ENCODE measurements around the gene PLB1.

The PLB1 gene

GRCh38 chr2:28568036-28568435, 72.2 kb downstream of the PLB1 start:
- DNase-seq, result no peak

- DNase-seq, result no peak
Observed at GRCh38 chr2:28568533-28568932, 72.7 kb downstream of the PLB1 start.

GRCh38 chr2:28570431-28570830, 74.6 kb downstream of the PLB1 start:
- DNase-seq, result no peak

DNA sequence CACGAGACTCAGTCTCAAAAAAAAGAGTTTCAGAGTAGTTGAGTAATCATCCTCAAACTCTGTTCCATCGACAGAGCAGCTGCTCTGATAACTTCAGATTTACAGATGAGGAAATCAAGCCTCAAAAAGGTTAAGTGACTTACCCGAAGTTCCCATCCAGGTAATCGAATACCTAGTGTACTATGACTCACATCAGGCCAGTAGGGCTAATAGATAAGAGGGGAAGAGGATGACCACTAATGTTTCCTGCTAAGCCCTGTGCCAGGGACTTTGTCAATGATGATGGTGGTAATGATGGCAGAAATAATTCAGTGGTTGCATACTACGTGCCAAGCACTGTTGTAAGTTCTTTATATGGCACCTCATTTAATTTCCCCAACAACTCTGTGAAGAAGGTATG, 80.9 kb downstream of the PLB1 start:
- no peak for DNase-seq

DNA sequence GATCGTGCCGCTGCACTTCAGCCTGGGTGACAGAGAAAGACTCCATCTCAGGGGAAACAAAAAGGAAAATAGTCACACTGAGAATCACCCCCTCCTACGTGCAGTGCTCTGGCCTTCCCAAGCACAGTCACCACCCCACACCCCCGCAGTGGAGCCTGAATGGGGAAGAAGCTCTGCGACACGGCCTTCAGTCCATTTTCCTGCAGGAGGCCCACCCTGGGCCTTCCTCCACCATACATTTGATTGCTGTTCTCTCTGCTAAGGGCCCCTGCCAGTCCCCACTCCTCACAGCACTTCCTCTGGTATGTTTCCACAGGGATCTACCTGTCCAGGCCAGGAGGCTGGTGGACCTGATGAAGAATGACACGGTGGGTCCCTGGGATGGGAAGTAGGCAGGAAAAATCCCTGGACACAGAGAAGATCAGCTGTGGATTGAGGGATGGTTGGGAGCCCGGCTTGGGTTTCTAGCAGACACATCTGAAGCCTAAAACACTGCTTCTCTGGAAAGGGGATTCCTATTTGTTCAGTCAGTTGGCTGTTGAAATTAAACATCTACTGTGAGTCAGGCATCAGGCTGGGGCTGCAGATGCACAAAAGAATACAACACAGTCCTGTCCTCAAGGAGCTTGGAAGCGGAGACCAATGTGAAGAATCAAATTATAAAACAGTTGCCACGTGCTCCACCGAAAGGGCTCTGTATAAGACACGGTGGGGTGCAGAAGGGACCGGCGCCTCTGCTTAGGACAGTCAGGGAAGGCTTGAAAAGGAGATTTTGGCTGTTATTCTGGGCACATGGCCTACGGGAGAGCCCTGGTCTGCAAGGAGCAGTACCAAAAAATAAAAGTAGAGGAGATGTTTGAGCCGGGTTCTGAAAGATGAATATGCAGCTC, 82.2 kb downstream of the PLB1 start:
- no peak for DNase-seq

DNA sequence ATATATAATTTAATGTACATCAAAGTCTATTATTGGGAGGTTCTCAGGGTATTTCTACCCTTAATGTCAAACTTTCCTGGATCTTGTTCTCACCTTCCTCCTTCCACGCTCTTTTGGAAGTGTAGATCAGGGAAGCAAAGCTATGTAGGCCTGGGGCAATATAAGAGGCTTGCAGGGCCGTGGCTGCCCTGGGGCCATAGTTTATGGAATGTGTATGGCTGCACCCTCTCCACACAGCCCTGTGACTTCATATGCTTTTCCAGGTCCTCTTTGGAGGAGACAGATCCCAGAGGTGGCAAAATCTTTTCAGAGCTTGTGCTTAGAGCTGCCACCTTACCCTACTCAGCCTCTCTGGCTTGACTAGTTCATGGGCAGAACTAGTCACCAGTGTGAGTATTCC, 82.9 kb downstream of the PLB1 start:
- DNase-seq, result no peak

DNA sequence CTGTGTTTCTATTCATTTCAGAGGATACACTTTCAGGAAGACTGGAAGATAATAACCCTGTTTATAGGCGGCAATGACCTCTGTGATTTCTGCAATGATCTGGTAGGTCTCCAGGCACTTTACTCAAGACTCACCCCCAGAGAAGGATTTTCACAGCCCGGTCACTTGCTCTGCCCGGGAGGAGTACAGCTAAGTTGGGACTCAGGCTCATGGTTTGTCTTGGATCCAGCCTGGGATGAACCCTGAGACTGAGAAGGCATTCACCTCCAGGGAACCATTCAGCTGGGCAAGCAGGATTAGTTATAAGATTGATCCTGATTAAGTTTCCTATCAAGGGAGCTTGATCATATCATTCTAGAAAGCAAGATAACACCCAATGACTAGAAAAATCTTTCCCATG, 83.7 kb downstream of the PLB1 start:
- no peak for DNase-seq

DNA sequence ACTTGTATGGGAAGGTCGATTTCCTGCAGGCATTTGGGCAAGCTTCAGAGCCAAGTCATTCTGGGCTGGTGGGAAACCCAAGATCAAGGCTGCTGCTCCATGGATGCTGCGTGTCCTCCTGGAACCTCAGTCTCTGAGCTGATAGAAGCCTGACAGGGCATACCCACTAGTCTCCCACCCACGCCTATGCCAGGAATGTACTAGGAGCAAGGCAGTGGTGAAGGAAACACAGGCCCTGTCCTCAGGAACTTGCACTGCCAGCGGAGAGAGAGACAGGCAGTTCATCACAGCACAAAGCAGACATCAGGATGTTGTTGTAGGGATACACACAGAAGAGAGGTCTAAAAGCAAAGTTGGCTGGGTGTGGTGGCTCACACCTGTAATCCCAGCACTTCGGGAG, 84.2 kb downstream of the PLB1 start:
- no peak for DNase-seq

GRCh38 chr2:28581312-28581711, 85.5 kb downstream of the PLB1 start:
- no peak for DNase-seq

DNA sequence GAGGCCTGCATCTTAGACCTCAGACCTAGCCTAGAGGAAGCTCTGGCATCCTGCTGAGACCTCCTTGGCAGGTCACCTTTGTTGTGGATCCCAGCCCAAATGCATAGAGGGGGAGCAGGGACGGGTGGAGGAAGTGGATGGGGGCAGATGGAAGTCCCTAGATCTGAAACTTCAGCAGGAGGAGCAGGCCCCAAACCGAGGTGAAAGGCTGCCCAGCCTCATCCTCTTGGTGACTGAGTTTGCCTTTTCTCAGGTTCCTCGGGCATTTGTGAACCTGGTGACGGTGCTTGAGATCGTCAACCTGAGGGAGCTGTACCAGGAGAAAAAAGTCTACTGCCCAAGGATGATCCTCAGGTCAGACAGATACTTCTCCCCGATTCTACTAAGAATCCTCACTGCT, 86.3 kb downstream of the PLB1 start:
- no peak for DNase-seq

DNA sequence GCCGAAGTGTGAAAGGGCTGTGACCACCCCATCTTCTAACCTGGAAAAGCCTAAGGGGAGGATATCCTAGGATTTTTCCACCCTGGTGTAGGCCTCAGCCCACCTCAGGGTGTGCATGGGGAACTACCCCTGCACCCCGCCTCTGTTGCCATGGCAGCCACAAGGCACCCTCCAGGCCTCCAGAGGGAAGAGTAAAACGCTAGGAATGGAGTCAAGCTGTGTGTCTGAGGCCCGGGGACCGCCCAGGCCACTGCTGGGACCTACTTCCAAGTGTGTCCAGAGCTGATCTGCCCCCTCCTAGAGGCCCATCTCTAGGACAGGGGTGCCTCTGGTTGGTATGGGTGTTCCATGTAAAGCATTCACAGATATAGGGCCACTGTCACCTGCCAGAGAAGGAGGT, 86.7 kb downstream of the PLB1 start:
- no peak for DNase-seq

DNA sequence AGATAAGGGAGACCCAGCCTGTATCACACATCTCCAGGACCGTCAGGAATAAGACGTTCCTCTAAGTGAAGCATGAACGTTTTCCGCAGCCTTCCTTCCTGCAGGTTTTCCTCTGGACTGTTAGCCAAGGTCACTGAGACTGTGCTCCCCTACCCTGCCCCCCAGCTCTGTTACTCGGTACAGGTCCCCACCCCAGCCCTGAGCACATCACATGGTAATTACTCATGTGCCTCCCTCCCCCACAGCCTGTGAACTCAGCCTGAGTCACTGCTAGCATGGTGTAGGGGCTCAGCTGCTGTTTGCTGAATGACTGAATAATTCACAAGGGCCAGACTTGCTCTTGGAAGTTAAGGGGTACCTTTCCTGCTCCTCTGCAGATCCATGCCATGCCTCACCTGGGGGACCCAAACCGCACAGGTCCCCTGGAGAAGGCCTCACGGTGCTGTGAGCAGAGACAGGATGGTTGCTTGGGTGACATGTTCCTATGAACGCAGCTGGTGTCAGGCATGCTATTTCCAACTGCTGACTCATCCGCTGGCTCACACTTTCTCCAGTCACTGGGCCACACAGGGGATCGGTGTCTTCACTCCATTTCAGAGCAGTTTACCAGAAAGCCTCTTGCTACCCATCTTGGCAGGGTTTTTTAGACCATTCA, 88.2 kb downstream of the PLB1 start:
- DNase-seq, result no peak

DNA sequence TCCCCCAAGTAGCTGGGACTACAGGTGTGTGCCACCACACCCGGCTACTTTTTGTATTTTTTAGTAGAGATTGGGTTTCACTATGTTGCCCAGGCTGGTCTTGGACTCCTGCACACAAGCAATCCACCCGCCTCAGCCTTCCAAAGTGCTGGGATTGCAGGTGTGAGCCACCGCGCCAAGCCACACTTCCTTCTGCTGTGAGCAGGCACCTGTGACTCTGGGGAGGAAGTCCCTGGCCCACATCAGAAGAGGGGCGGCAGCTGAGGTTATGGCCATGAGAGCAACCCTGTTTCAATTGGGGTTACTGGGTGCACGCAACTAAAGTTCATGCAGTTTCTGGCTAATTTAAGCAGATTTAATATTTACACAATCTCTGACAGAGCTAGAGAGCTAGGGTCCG, 91.0 kb downstream of the PLB1 start:
- no peak for DNase-seq

- DNase-seq, result no peak
Observed at GRCh38 chr2:28587526-28588291, 91.8 kb downstream of the PLB1 start.

DNA sequence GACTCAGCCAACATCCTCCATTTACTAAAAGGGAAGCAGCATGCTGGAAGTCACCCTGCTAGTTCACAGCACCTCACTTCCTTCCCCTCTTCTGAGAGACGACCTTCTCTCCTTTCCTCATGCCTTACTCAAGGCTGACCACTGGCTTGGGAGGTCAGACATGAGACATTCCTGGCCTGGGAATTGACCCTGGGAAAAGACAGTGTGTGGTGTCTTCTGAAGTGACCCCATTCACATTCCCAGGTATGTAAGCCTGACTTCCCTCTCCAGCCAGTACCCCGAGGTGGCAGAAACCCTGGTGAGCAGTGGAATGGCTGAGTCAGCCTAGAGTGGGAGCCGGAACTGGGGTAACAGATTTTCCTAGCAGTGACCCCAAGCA, 92.4 kb downstream of the PLB1 start:
- DNase-seq, result no peak

DNA sequence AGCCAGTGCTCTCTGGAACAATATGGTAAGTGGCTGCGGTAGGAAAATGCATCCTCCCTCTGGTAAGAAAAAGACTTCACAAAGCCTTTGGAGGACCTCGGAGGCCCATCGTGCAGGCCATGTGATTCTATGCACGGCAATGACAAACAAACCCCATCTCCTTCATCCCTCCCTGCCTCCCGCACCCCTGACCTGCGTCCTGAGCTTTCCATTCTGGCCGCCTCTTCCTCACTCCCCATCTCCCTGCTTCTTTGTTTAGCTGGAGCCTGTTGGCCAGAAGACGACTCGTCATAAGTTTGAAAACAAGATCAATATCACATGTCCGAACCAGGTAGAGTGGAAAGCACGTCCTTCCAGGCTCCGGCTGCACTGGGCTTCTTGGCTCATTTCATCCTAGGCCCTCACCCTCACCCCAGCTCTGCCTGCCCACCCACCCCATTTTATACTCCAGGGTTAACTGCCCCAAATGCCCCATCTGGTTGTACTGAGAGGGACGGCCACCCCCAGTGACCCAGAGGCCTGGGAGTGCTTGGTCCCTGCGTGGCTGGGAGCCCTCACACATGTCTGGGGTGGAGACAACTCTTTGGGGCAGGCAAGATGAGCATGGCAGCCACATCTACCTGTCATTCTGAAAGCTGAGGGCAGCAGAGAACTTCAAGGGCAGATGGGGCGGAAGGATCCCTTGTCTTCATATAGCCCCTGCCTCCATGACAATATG, 94.0 kb downstream of the PLB1 start:
- no peak for DNase-seq

DNA sequence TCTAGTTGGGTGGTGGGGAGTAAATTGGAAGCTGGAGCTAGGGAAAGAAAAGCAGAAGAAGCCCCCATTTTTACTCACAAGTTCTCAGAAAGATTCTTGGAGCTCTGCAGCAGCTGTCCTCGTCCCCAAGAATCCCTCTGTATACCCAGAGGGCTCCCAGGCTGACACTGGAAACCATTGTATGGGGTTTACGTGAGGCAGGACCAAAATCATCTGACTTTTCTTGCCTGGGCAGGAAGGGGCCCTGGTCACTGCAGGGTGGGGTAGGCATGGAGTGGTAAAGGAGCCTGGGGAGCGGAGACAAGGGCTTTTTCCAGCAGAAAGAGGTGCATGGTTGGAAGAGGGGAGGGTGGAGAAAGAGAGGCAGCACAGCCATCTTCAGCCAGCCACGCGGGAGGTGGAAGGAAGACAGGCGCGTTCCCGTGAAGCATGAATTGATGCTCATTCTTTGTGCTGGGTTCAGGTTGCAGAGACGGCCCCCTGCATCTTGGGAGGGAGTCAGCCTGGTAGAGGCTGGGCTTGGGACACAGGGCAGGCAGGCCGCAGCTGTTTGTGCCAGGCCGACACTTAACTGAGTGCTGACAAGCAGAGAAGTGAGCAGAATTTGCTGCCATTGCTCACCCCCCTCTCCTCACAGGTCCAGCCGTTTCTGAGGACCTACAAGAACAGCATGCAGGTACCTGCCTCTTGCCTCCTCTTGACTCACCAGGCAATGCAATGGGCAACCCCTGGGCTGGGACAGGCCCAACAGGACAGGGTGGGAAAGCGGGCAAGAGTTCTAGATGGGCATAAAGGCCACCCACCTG, 94.8 kb downstream of the PLB1 start:
- DNase-seq, result no peak

- DNase-seq, result no peak
Observed at GRCh38 chr2:28591711-28592335, 96.0 kb downstream of the PLB1 start.

- DNase-seq, result no peak
Observed at GRCh38 chr2:28592481-28592880, 96.6 kb downstream of the PLB1 start.

DNA sequence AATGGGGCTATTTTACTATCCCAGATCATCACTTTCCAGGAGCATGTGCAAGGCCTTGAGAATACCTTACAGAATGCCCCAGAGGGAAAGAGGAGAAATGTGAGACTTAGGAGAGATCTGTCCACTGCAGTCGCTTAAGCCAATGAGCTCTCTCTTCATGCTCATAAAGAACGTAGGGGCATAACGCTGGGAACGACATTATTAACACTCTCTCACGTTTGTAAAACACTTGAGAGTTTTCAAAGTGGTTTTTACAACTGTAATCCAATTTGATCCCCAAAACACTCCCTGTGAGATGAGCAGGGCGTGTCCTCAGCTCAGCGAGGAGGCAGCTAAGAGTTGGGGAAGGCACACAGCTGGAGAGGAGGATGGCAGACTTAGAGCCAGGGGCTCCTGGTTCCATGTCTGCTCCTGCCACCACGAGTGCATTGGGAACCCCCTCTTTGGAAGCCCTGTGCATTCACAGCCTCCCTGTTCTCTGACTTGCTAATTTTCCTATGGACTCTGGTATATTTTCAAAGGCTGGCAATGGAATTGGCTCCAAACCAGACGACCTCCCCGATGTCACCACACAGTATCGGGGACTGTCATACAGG, 97.4 kb downstream of the PLB1 start:
- DNase-seq, result no peak

DNA sequence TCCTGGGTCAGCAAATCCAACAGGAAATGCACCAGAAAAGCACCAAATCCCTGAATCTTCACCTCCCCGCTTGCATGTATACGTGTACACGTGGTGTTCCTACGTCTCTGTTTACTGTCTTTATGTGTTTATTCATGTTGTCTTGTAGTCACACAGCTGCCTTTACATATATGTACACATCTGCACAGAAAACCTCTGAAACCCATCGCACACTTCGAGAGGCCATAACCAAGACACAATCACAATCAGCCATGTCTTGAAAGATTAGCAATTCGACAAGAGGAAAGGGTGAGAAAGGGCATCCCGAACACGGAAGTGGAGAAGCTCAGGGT, 98.1 kb downstream of the PLB1 start:
- DNase-seq, result no peak

All from NCI-H1105 treated with DMSO at 0.1 percent for 48 hours (cell line).